WTC11 (cell line): ENCODE data around the gene CLP1. TPM values are rescaled to one million over a fixed set of nuclear protein-coding genes. Genes with fewer than 3 reads are reported as not detected.

Experiments used
- ATAC-seq: fragments of 200-7000 bp; cut with Tn5 transposase; 2 replicates; pipeline ENCODE4 v1.10.0; 2021; ENCODE audit warnings: mild to moderate bottlenecking, moderate library complexity
- CTCF ChIA-PET: fragments of 300-600 bp; sonication (Branson Sonifier 250); formaldehyde crosslinking; loops from one replicate; lab custom pipeline; 2021; ENCODE audit warnings: antibody characterized with exemption; lab: Charles Lee
- POLR2A ChIA-PET: fragments of 350-600 bp; sonication (Branson Sonifier 250); formaldehyde crosslinking; loops from one replicate; lab custom pipeline; 2021; ENCODE audit warnings: antibody characterized with exemption; lab: Charles Lee
- DNase-seq: peaks from one replicate; pipeline ENCODE4 v3.0.0; 2021; ENCODE audit warnings: low spot score
- H3K27ac Mint-ChIP-seq: 2 replicates; pipeline ENCODE4 v1.8.0; 2021; ENCODE audit warnings: mixed read lengths
- H3K27me3 Mint-ChIP-seq: 2 replicates; pipeline ENCODE4 v1.8.0; 2021; ENCODE audit warnings: low read depth, mild to moderate bottlenecking, moderate library complexity, mixed read lengths
- H3K36me3 Mint-ChIP-seq: 2 replicates; pipeline ENCODE4 v1.8.0; 2021; ENCODE audit warnings: mixed read lengths
- H3K4me1 Mint-ChIP-seq: 2 replicates; pipeline ENCODE4 v1.8.0; 2022; ENCODE audit warnings: mixed read lengths
- H3K4me3 Mint-ChIP-seq: 2 replicates; pipeline ENCODE4 v1.8.0; 2021; ENCODE audit warnings: mild to moderate bottlenecking, moderate library complexity, mixed read lengths
- H3K9me3 Mint-ChIP-seq: 2 replicates; pipeline ENCODE4 v1.8.0; 2021; ENCODE audit warnings: mixed read lengths
- ARID4B ChIP-seq: sonication (generic); formaldehyde crosslinking; IDR thresholded peaks from 2 replicates; pipeline ENCODE4 v1.8.0; 2023; ENCODE audit warnings: missing genetic modification reagents, mild to moderate bottlenecking, borderline replicate concordance
- CTCF ChIP-seq: fragments of 200-600 bp; IDR thresholded peaks from 2 replicates; pipeline ENCODE4 v1.8.0; 2022; ENCODE audit warnings: antibody characterized with exemption
- ESRRA ChIP-seq: sonication (generic); formaldehyde crosslinking; IDR thresholded peaks from 2 replicates; pipeline ENCODE4 v1.8.1; 2022; ENCODE audit warnings: mild to moderate bottlenecking, missing genetic modification reagents, borderline replicate concordance
- GTF2I ChIP-seq: fragments of 250-450 bp; sonication (Bioruptor Pico); conservative IDR thresholded peaks from 2 replicates; pipeline ENCODE4 v1.4.0; 2021; ENCODE audit warnings: mild to moderate bottlenecking
- IRF2 ChIP-seq: sonication (generic); formaldehyde crosslinking; IDR thresholded peaks from 2 replicates; pipeline ENCODE4 v1.8.0; 2022; ENCODE audit warnings: low read depth, missing genetic modification reagents, borderline replicate concordance
- JAZF1 ChIP-seq: fragments of 250-450 bp; sonication (Bioruptor Pico); IDR thresholded peaks from 2 replicates; pipeline ENCODE4 v1.9.0; 2021; ENCODE audit warnings: moderate library complexity, mild to moderate bottlenecking, inconsistent platforms
- KAT7 ChIP-seq: sonication (generic); formaldehyde crosslinking; IDR thresholded peaks from 2 replicates; pipeline ENCODE4 v1.8.1; 2023; ENCODE audit warnings: missing genetic modification reagents, mild to moderate bottlenecking, borderline replicate concordance
- NFATC4 ChIP-seq: fragments of 250-450 bp; sonication (Bioruptor Pico); IDR thresholded peaks from 2 replicates; pipeline ENCODE4 v1.9.0; 2021; ENCODE audit warnings: mild to moderate bottlenecking
- NFYB ChIP-seq: sonication (generic); formaldehyde crosslinking; conservative IDR thresholded peaks from 2 replicates; pipeline ENCODE4 v1.8.0; 2022; ENCODE audit warnings: low read depth, missing genetic modification reagents
- RELA ChIP-seq: sonication (generic); formaldehyde crosslinking; IDR thresholded peaks from 2 replicates; pipeline ENCODE4 v1.8.1; 2022; ENCODE audit warnings: missing genetic modification reagents, mild to moderate bottlenecking, borderline replicate concordance
- SMAD4 ChIP-seq: sonication (generic); formaldehyde crosslinking; IDR thresholded peaks from 2 replicates; pipeline ENCODE4 v1.8.0; 2022; ENCODE audit warnings: mild to moderate bottlenecking, missing genetic modification reagents
- SOX15 ChIP-seq: fragments of 250-450 bp; sonication (Bioruptor Pico); IDR thresholded peaks from 2 replicates; pipeline ENCODE4 v1.9.0; 2021; ENCODE audit warnings: mild to moderate bottlenecking
- TEAD1 ChIP-seq: sonication (generic); formaldehyde crosslinking; IDR thresholded peaks from 2 replicates; pipeline ENCODE4 v1.8.0; 2022; ENCODE audit warnings: mild to moderate bottlenecking, missing genetic modification reagents
- TEAD4 ChIP-seq: sonication (generic); formaldehyde crosslinking; IDR thresholded peaks from 2 replicates; pipeline ENCODE4 v1.8.0; 2022; ENCODE audit warnings: mild to moderate bottlenecking, missing genetic modification reagents
- ZBTB43 ChIP-seq: sonication (generic); formaldehyde crosslinking; IDR thresholded peaks from 2 replicates; pipeline ENCODE4 v1.8.1; 2023; ENCODE audit warnings: mild to moderate bottlenecking, missing genetic modification reagents
- ZMAT4 ChIP-seq: fragments of 250-450 bp; sonication (Bioruptor Pico); IDR thresholded peaks from 2 replicates; pipeline ENCODE4 v1.9.0; 2021; ENCODE audit warnings: mild to moderate bottlenecking
- ZNF232 ChIP-seq: sonication (generic); formaldehyde crosslinking; IDR thresholded peaks from 2 replicates; pipeline ENCODE4 v1.8.0; 2022; ENCODE audit warnings: mild to moderate bottlenecking, missing genetic modification reagents
- ZNF396 ChIP-seq: fragments of 250-450 bp; sonication (Bioruptor Pico); IDR thresholded peaks from 2 replicates; pipeline ENCODE4 v1.8.0; 2021; ENCODE audit warnings: mild to moderate bottlenecking, moderate library complexity, borderline replicate concordance
- ZNF512 ChIP-seq: sonication (generic); formaldehyde crosslinking; IDR thresholded peaks from 2 replicates; pipeline ENCODE4 v1.8.1; 2022; ENCODE audit warnings: missing genetic modification reagents, borderline replicate concordance
- ZNF532 ChIP-seq: fragments of 250-450 bp; sonication (Bioruptor Pico); IDR thresholded peaks from 2 replicates; pipeline ENCODE4 v1.9.0; 2021; ENCODE audit warnings: mild to moderate bottlenecking, borderline replicate concordance
- ZNF671 ChIP-seq: fragments of 250-450 bp; sonication (Bioruptor Pico); IDR thresholded peaks from 2 replicates; pipeline ENCODE4 v1.8.0; 2021; ENCODE audit warnings: mild to moderate bottlenecking
- total RNA-seq: library from RNA; stranded (reverse); gene quantifications from 3 replicates; pipeline ENCODE4 v1.2.3, GENCODE V29; 2021

The CLP1 gene
- total RNA-seq, 1 experiment from 2014 or later, result 26.3 TPM

GRCh38 chr11:57637626-57638004, 19.9 kb upstream of the CLP1 start (continued):
- TF ChIP-seq ZBTB43 (CRISPR knock-in tag) (no peak; the same call in 1 of the 2 replicates), ARID4B (CRISPR knock-in tag) (peak; percentile 59; the same call in 1 of the 2 replicates), GTF2I (CRISPR knock-in tag) (no peak), TEAD4 (CRISPR knock-in tag) (0 out of 2 replicates have a peak, but pooled peaks have one; percentile 17), ESRRA (no peak), ZNF232 (CRISPR knock-in tag) (no peak)

- Mint-ChIP-seq H3K4me3 (peak overlapping the region; percentile 96), H3K36me3 (peaks cover 32% of the 10 kb centered on the region), H3K9me3 (no peaks in the 10 kb centered on the region), H3K27ac (peak overlapping the region; percentile 99), H3K27me3 (peaks cover 18% of the 10 kb centered on the region), H3K4me1 (peaks cover 48% of the 10 kb centered on the region)
- peak; percentile 94 for DNase-seq
- ChIA-PET POLR2A (interaction anchor here (0.7 to 6.6 kb wide), 13 partner anchors 9 to 327 kb away, joined by 3 to 115 read pairs (median 6); partner anchors contain the start of genes CTNND1, SERPING1, UBE2L6 and YPEL4), CTCF (interaction anchor here (1.2 to 7.6 kb wide), 6 partner anchors 40 to 178 kb away, joined by 4 to 363 read pairs (median 19); partner anchors contain the start of genes RTN4RL2 and UBE2L6)
- peak; percentile 69 for ATAC-seq
- no peak for TF ChIP-seq ZNF671 (CRISPR knock-in tag)
- no peak for TF ChIP-seq ZNF512 (CRISPR knock-in tag)
- TF ChIP-seq NFATC4 (CRISPR knock-in tag), result no peak
- no peak for TF ChIP-seq SMAD4 (CRISPR knock-in tag)
- TF ChIP-seq ZNF532, result no peak
- no peak for TF ChIP-seq ZMAT4 (CRISPR knock-in tag)
- no peak for TF ChIP-seq JAZF1 (CRISPR knock-in tag)
- no peak for TF ChIP-seq ZNF396 (CRISPR knock-in tag)
- peak; percentile 72 for TF ChIP-seq NFYB (CRISPR knock-in tag)
- TF ChIP-seq RELA (CRISPR knock-in tag), result no peak
- TF ChIP-seq TEAD1 (CRISPR knock-in tag), result peak; percentile 95; the same call in 1 of the 2 replicates
- TF ChIP-seq KAT7, result no peak
- no peak for TF ChIP-seq IRF2 (CRISPR knock-in tag)
- no peak for TF ChIP-seq CTCF
- no peak for TF ChIP-seq SOX15 (CRISPR knock-in tag)
Measured at GRCh38 chr11:57638005-57638781, 19.4 kb upstream of the CLP1 start.
